Aorta (tissue), 5 donors: Measurements from ENCODE around the gene KLHL11. TPM values are rescaled to one million over a fixed set of nuclear protein-coding genes. Genes with fewer than 3 reads are reported as not detected.

Source experiments
- ATAC-seq: fragments of 200-7000 bp; cut with Tn5 transposase; one replicate; pipeline ENCODE4 v1.9.1; 2022; ENCODE audit warnings: moderate library complexity; ENCODE audit not compliant: low FRiP score
- DNase-seq, 2 donors: peaks; one replicate each; pipeline ENCODE4 v3.0.0-alpha.2; 2020
- H3K27ac ChIP-seq, 2 donors: one replicate each; pipeline ENCODE4 v1.5.1; 2013; ENCODE audit warnings: low read length in 2 of 2, mild to moderate bottlenecking in 2 of 2, moderate library complexity in 2 of 2, control low read depth in 1 of 2, inconsistent platforms in 1 of 2, low read depth in 1 of 2
- H3K27me3 ChIP-seq, 2 donors: one replicate each; pipeline ENCODE4 v1.6.1; 2013; ENCODE audit warnings: control low read depth in 1 of 2, low read length in 1 of 2, mild to moderate bottlenecking in 1 of 2, moderate library complexity in 1 of 2; ENCODE audit not compliant: insufficient read depth in 2 of 2, control insufficient read depth in 1 of 2
- H3K36me3 ChIP-seq, 2 donors: one replicate each; pipeline ENCODE4 v1.6.1; 2013; ENCODE audit warnings: control low read depth in 1 of 2, low read length in 1 of 2, mild to moderate bottlenecking in 1 of 2; ENCODE audit not compliant: insufficient read depth in 2 of 2, control insufficient read depth in 1 of 2
- H3K4me1 ChIP-seq, 2 donors: one replicate each; pipeline ENCODE4 v1.6.1; 2013; ENCODE audit warnings: low read length in 2 of 2, control low read depth in 1 of 2, mild to moderate bottlenecking in 1 of 2, moderate library complexity in 1 of 2; ENCODE audit not compliant: insufficient read depth in 2 of 2, control insufficient read depth in 1 of 2
- H3K4me3 ChIP-seq, 2 donors: one replicate each; pipeline ENCODE4 v1.5.1; 2013; ENCODE audit warnings: low read length in 2 of 2, control low read depth in 1 of 2, mild to moderate bottlenecking in 1 of 2
- H3K9me3 ChIP-seq: one replicate; pipeline ENCODE4 v1.6.1; 2013; ENCODE audit warnings: mild to moderate bottlenecking, low read length; ENCODE audit not compliant: control insufficient read depth
- WGBS, 2 donors: extraction: QIAGEN DNeasy Blood & Tissue Kit; methylation state at CpG; one replicate each; pipeline ENCODE4 v1.1.7; 2013; 5-methylcytosine and 5-hydroxymethylcytosine counted together
- intact Hi-C, 2 donors: fragments of 100-400 bp; cut with DNase I; formaldehyde crosslinking; loops; one replicate each; pipeline versions ENCODE4 v1.14.2 to v1.15.0; 2022
- polyA plus RNA-seq, 2 donors: library from polyadenylated mRNA; stranded (reverse); fragments of 200-250 nt; gene quantifications; one replicate each; pipeline ENCODE4 v1.2.3, GENCODE V29; 2013
- total RNA-seq, 2 donors: library from RNA; stranded (reverse); fragmentation: NEBNext Ultra II Directional; extraction: Animal tissue kit (Norgen Biotek cat#: 25700); gene quantifications; one replicate each; pipeline ENCODE4 v1.2.1, GENCODE V29; 2021
- donor health status: healthy with polysubstance abuse.
- donor health status: Bipolar disorder and iron deficiency.
- donor health status: DM: no; HTN: no; CAD: no.
- donor health status: DM: no; HTN: no; CAD: no.
- donor health status: DM: yes; HTN: yes; CAD: no.

The KLHL11 gene
- total and polyA plus RNA-seq, 4 donors: 1.0 to 11.9 (median 6.9) TPM

DNA sequence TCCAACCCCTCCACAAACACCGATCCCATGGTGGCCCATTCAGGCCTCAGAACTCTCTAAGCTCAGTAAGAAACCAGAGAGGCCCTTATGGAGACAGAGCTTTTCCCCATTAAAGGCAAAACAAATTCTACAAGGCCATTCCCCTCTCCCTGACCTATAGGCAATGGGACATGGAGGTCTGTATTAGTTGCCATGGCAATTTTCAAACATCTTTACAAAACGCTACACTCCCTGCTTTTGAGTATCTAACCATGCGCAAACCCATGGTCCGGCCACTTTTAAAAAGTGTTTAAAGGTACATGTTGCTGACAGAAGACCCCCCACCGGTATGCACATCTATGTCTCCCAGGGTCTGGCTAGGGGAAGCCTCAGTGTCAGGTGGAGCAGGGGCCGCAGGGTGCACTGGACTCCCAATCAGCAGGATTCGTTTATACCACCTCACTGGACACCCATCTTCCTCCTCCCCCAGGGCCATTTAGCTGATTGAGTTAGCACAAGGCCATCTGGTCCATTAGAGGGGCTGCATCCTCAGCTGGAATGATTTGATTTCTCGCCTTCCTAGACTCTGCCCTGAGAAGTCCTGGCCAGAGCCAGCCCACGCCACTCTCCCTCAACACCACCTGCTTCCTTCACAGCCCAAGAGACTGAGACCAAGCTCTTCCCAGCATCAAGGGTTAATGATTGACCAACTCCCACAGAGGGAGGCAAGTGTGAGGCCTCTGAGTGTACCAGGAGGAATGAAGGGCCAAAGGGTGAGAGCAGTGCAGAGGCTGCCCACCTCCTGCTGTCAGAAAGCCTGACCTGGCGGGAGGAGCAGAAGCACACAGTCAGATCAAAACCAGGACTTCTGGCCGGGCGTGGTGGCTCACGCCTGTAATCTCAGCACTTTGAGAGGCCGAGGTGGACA, 42.7 kb upstream of the KLHL11 start:
- DNase-seq (no peak), ATAC-seq (no peak)
- 89 to 90% methylated on average over 14 of the region's 14 CpGs for WGBS, 2 donors
- intact Hi-C loops: no loop called here
- H3K4me3 ChIP-seq: no peak overlapping the region
- no peaks in the 10 kb centered on the region for H3K9me3 ChIP-seq
- no peak overlapping the region for H3K27ac ChIP-seq
- peaks cover 0 to 15% of the 10 kb centered on the region in 2 donors for H3K36me3 ChIP-seq
- H3K4me1 ChIP-seq: no peaks in the 10 kb centered on the region
- no peaks in the 10 kb centered on the region for H3K27me3 ChIP-seq

DNA sequence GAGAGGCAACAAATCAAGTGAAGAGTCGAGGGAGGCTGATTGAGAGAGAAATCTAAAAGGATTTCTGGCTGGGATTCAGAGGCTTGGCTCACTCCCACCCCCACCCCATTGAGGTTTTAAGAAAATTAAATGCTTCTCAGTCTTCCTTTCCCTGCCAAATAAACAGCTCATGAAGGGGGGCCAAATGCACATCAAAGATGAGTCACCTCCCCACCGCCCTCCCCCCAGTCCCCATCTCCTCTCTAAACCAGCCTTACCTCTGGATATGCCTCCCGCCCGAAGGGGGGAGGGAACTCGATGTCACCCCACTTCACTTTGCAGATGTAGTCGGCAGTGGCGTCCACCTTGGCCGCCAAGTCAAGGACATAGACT, 41.9 kb upstream of the KLHL11 start:
- Histone ChIP-seq H3K36me3 (peaks cover 0 to 15% of the 10 kb centered on the region in 2 donors), H3K27me3 (no peaks in the 10 kb centered on the region), H3K27ac (no peak overlapping the region), H3K9me3 (no peaks in the 10 kb centered on the region), H3K4me1 (no peaks in the 10 kb centered on the region), H3K4me3 (no peak overlapping the region)
- DNase-seq (no peak), ATAC-seq (no peak)
- 85 to 91% methylated on average over 8 of the region's 8 CpGs for WGBS, 2 donors
- intact Hi-C loops: no loop called here

DNA sequence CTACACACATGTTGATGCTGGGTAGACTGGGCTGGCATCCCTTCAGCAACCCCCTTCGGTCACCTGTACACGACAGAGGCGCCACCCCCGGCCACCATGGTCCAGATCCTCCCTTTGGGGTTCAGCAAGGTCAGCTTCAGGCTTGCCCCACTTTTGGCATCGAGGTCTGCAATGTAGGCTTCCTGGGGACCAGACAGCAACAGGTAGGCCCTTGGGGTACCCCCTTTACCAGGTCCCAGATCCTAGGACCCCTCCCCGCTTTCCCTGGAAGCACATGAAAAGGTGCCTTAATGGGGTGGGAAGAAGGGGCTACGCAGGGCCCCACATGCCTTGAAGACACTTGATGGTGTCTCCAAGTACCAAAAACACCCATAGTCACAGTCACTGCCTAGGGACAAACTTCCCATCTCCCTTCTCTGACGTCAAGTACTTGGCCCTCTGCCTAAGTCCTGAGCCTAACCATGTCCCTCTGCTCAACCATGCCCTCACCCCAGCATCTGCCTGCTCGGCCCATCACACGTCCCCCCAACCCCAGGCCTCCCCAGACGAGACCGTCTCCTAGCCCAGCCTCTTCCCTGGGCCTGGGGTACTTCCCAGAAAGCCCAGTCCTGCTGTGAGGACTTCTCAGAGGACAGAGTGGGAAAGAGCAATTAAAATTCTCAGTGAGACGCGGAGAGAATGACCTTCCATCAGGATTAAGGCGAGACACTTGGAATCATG, 41.4 kb upstream of the KLHL11 start:
- peaks cover 0 to 15% of the 10 kb centered on the region in 2 donors for H3K36me3 ChIP-seq
- no peak for DNase-seq
- H3K9me3 ChIP-seq: no peaks in the 10 kb centered on the region
- H3K27me3 ChIP-seq: no peaks in the 10 kb centered on the region
- 81 to 84% methylated on average over 15 of the region's 15 CpGs for WGBS, 2 donors
- H3K4me3 ChIP-seq: no peak overlapping the region
- intact Hi-C loops: no loop called here
- no peak overlapping the region for H3K27ac ChIP-seq
- ATAC-seq: no peak
- no peaks in the 10 kb centered on the region for H3K4me1 ChIP-seq

DNA sequence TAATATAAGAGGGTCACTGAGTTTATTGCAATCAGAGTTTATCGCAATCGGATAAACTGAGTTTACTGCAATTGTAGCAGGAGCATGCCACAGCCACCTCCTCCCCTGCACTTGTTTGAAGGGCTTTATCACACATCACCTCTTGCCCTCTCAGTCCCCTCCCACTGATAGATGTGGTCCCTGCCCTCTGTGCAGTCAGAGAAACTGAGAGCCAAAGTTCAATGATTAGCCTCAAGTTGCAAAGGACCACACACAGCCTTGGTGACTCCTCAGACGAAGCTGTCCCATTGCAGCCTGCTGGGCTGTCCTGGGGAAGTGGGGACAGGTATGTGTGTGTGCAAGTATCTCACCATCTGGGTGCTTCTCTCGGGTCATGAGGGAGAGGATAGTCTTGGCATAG, 39.9 kb upstream of the KLHL11 start:
- Histone ChIP-seq H3K36me3 (peaks cover 0 to 15% of the 10 kb centered on the region in 2 donors), H3K27me3 (no peaks in the 10 kb centered on the region), H3K27ac (no peak overlapping the region), H3K9me3 (no peaks in the 10 kb centered on the region), H3K4me1 (no peaks in the 10 kb centered on the region), H3K4me3 (no peak overlapping the region)
- intact Hi-C loops: no loop called here
- 93 to 96% methylated on average over 4 of the region's 4 CpGs for WGBS, 2 donors
- DNase-seq: no peak
- ATAC-seq: no peak

DNA sequence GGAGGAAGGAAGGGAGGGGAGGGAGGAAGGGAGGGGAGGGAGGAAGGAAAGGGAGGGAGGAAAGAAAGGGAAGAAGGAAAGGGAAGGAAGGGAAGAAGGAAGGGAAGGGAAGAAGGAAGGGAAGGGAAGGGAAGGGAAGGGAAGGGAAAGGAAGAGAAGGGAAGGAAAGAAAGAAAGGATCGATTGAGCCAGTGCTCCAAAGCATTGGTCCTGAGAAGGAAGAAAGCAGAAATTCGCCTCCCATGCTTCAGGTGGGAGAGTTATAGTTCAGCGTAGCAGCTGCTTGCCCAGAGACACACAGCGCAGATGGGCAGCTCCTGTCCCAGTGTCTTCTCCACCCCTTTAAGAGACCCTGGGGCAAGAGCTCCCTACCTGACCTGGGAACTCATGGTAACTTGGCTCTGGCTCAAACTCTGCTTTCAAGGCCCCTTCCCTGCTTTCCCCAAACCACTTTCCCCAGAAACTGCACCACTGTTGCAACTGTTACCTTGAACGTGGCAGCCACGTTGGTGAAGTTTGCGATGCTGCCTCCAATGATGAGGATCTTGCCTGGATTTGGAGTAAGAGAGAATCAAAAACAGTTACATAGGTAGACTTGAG, 39.1 kb upstream of the KLHL11 start:
- ATAC-seq: no peak
- intact Hi-C loops: no loop called here
- H3K36me3 ChIP-seq: peaks cover 0 to 15% of the 10 kb centered on the region in 2 donors

DNA sequence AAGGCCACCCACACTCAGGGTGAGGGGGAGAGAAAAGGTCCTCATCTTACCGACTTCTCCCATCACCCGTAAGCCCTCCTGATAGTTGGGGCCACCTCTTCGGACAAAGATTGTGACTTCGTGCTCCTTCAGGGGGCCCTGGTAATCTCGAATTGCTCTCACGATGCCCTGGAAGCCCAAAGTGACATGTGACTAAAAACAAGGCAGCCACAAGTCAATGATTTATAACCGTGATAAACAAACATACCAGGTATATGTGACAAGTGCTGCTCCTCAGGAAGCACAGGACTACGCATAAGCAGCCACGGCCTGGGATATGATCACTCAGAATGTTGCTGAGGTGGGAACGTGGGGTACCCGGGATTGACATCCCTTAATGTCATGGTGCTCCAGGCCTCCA, 36.4 kb upstream of the KLHL11 start:
- Histone ChIP-seq H3K36me3 (peaks cover 0 to 17% of the 10 kb centered on the region in 2 donors), H3K27ac (no peak overlapping the region), H3K9me3 (no peaks in the 10 kb centered on the region), H3K4me3 (no peak overlapping the region), H3K4me1 (no peaks in the 10 kb centered on the region), H3K27me3 (no peaks in the 10 kb centered on the region)
- intact Hi-C loops: no loop called here
- no peak for DNase-seq
- 81 to 87% methylated on average over 11 of the region's 11 CpGs for WGBS, 2 donors
- no peak for ATAC-seq

More for the DNA sequence above, 39.1 kb upstream of the KLHL11 start:
- H3K4me1 ChIP-seq: no peaks in the 10 kb centered on the region
- no peaks in the 10 kb centered on the region for H3K9me3 ChIP-seq
- no peaks in the 10 kb centered on the region for H3K27me3 ChIP-seq
- no peak for DNase-seq
- no peak overlapping the region for H3K4me3 ChIP-seq
- WGBS, 2 donors: 92 to 94% methylated on average over 7 of the region's 7 CpGs
- H3K27ac ChIP-seq: no peak overlapping the region

DNA sequence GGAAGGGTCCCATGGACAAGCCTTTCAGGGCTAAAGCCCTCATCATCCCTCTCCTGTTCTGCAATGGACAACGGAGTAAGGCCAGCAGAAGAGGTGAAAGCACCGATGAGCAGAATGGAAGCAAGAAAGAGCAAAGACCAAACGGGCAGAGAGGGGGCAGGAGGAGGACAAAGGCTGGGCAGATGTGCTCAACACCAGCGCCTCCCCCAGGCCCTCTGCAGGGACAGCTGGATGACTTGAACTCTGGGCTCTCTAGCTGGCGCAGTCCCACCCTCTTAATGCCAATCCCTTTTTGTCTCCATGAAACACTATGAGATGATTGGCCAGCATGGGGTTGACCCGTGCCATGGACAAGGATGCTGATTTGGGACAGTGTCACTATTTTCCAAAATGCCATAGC, 31.5 kb upstream of the KLHL11 start:
- no peaks in the 10 kb centered on the region for H3K9me3 ChIP-seq
- 81 to 91% methylated on average over 6 of the region's 6 CpGs for WGBS, 2 donors
- H3K27ac ChIP-seq: no peak overlapping the region
- H3K27me3 ChIP-seq: no peaks in the 10 kb centered on the region
- no peaks in the 10 kb centered on the region for H3K4me1 ChIP-seq
- ATAC-seq (no peak), DNase-seq (no peak)
- H3K36me3 ChIP-seq: peaks cover 3 to 17% of the 10 kb centered on the region in 2 donors
- no peak overlapping the region for H3K4me3 ChIP-seq
- intact Hi-C loops: no loop called here

DNA sequence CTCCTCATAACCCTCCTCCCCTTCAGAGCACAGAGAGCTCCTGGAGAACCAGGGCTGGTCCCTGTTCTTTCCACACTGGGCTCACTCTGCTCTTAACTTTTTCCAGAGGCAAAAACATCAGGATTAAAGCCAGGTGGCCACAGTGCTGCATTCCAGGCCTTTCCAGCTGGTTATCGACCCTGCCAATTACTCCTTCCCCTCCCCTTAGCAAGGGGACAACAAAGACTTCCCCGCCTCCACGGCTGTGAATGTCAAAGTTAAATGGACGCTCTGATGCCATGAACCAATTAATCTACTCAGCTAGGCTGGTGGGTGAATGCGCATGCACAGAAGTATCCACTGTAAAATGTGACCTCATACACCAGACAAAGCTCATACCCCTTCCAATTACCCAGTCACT, 30.4 kb upstream of the KLHL11 start:
- DNase-seq (no peak), ATAC-seq (peak; percentile 65)
- intact Hi-C loops: no loop called here
- WGBS, 2 donors: 22 to 27% methylated on average over 5 of the region's 5 CpGs
- no peaks in the 10 kb centered on the region for H3K9me3 ChIP-seq
- H3K27ac ChIP-seq: no peak overlapping the region
- H3K36me3 ChIP-seq: peaks cover 3 to 18% of the 10 kb centered on the region in 2 donors
- no peaks in the 10 kb centered on the region for H3K27me3 ChIP-seq
- no peak overlapping the region for H3K4me3 ChIP-seq
- H3K4me1 ChIP-seq: no peaks in the 10 kb centered on the region
